22Rv1 (cell line): ENCODE results near the gene RAPGEF3.

Experiments
- CTCF ChIP-seq: fragments of 450-650 bp; IDR thresholded peaks from 2 replicates; pipeline ENCODE4 v1.5.1; 2017; ENCODE audit warnings: mild to moderate bottlenecking
- ZFX ChIP-seq: fragments of 450-650 bp; IDR thresholded peaks from 2 replicates; pipeline ENCODE4 v1.6.1; 2017; ENCODE audit warnings: antibody characterized with exemption, borderline replicate concordance

- TF ChIP-seq CTCF = no peak
- no peak for TF ChIP-seq ZFX
Measured at GRCh38 chr12:47747126-47747525, 11.6 kb downstream of the RAPGEF3 start.
